SK-N-MC (cell line): ENCODE results near the gene SPATA2.

ENCODE experiments used
- DNase-seq: peaks from one replicate; pipeline ENCODE4 v3.0.0-alpha.2; 2011; ENCODE audit warnings: low read depth, low spot score
- H3K27ac ChIP-seq: fragments of 200-600 bp; sonication (generic); 2 replicates; pipeline ENCODE4 v1.5.1; 2016; ENCODE audit warnings: mixed run types
- H3K36me3 ChIP-seq: fragments of 200-600 bp; sonication (generic); 2 replicates; pipeline ENCODE4 v1.6.1; 2017; ENCODE audit warnings: antibody characterized with exemption, low read length, mixed read lengths; ENCODE audit not compliant: insufficient read depth
- H3K4me3 ChIP-seq: fragments of 200-600 bp; sonication (generic); 2 replicates; pipeline ENCODE4 v1.5.1; 2016
- H3K9ac ChIP-seq: fragments of 200-600 bp; sonication (generic); 2 replicates; pipeline ENCODE4 v1.8.0; 2017; ENCODE audit warnings: mixed run types, mixed read lengths; ENCODE audit not compliant: insufficient read length
- H3K9me3 ChIP-seq: fragments of 200-600 bp; sonication (generic); 2 replicates; pipeline ENCODE4 v1.6.1; 2017; ENCODE audit warnings: low read depth, mild to moderate bottlenecking, antibody characterized with exemption, low read length, moderate library complexity, mixed read lengths
- EZH2 ChIP-seq: fragments of 200-600 bp; sonication (generic); IDR thresholded peaks from one replicate; pipeline ENCODE4 v1.6.1; 2017; ENCODE audit warnings: antibody characterized with exemption
- FOXP2 ChIP-seq: optimal IDR thresholded peaks from 2 replicates; pipeline ENCODE3; 2011; ENCODE audit warnings: mild to moderate bottlenecking, moderate library complexity; ENCODE audit not compliant: insufficient read depth; ENCODE audit errors: extremely low read length, control extremely low read depth
- POLR2AphosphoS5 ChIP-seq: IDR thresholded peaks from 2 replicates; pipeline ENCODE4 v1.6.1; 2012; ENCODE audit warnings: mild to moderate bottlenecking, low read depth, low read length, borderline replicate concordance

SPATA2 gene

DNA sequence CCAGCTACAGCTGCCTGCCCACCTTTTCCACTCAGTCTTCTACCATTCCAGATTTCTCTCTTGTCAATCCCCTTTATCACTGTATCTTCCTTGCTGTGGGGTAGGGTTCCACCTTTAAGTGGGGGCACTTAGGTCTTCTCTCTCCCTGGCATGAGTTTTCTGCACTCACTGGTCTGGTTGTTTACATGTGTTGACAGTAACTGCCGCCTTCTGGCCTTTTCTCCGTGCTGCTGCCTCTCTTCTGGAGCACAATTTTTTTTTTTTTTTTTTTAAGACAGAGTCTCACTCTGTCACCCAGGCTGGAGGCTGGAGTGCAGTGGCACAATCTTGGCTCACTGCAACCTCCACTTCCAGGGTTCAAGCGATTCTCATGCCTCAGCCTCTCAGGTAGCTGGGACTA, 32.8 kb upstream of the SPATA2 start:
- H3K36me3 ChIP-seq: peaks cover 89% of the 10 kb centered on the region
- no peak for DNase-seq

DNA sequence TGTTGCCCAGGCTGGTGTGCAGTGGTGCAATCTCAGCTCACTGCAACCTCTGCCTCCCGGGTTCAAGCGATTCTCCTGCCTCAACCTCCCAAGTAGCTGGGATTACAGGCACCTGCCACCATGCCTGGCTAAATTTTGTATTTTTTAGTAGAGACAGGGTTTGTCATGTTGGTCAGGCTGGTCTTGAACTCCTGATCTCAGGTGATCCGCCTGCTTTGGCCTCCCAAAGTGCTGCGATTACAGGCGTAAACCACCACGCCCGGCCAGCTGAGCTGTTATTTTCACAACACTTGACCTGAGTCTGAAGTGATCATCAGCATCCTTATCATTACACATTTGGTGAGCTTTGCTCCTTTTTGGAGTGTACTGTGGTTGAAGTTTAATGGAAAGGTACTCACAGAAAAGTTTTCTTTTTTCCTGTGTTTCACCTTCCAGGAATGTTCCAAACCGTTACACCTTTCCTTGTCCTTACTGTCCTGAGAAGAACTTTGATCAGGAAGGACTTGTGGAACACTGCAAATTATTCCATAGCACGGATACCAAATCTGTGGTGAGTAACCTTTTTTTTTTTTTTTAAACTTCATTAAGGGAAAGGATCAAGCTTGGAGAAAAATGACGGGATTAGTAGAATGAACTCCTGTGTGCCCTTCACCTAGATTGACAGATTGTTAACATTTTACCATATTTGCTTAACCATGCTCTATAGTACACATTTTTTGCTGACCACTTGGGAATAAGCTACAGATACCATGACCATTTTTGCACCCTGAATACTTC, 30.6 kb upstream of the SPATA2 start:
- Histone ChIP-seq H3K9ac (no peak overlapping the region), H3K36me3 (peaks cover 88% of the 10 kb centered on the region), H3K4me3 (no peak overlapping the region), H3K27ac (no peak overlapping the region), H3K9me3 (no peaks in the 10 kb centered on the region)
- TF ChIP-seq POLR2AphosphoS5: no peak
- no peak for TF ChIP-seq EZH2
- TF ChIP-seq FOXP2: no peak
- DNase-seq: no peak

More for the DNA sequence above, 32.8 kb upstream of the SPATA2 start:
- Histone ChIP-seq H3K27ac (no peak overlapping the region), H3K9me3 (no peaks in the 10 kb centered on the region), H3K9ac (no peak overlapping the region), H3K4me3 (no peak overlapping the region)
- no peak for TF ChIP-seq EZH2
- TF ChIP-seq POLR2AphosphoS5: no peak
- TF ChIP-seq FOXP2: no peak

DNA sequence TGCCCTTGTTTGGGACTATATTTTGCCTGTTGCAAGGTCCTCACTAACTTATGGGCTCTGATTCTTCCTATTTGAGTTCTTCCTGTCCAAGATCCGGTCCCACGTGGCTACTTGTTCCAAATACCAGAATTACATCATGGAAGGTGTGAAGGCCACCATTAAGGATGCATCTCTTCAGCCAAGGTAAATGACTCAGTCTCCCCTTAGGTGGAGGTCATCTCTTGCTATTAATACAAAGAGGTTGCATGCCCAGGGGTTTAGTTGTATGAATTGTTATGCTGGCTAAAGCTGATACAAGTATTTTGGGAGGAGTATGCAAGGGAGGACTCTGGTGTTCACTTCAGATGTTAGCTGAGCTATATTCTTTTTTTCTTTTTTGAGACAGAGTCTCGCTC, 30.0 kb upstream of the SPATA2 start:
- no peak for DNase-seq
- H3K4me3 ChIP-seq: no peak overlapping the region
- no peak overlapping the region for H3K27ac ChIP-seq
- no peak overlapping the region for H3K9ac ChIP-seq
- no peaks in the 10 kb centered on the region for H3K9me3 ChIP-seq
- H3K36me3 ChIP-seq: peaks cover 83% of the 10 kb centered on the region
- TF ChIP-seq FOXP2: no peak
- no peak for TF ChIP-seq EZH2
- TF ChIP-seq POLR2AphosphoS5: no peak

DNA sequence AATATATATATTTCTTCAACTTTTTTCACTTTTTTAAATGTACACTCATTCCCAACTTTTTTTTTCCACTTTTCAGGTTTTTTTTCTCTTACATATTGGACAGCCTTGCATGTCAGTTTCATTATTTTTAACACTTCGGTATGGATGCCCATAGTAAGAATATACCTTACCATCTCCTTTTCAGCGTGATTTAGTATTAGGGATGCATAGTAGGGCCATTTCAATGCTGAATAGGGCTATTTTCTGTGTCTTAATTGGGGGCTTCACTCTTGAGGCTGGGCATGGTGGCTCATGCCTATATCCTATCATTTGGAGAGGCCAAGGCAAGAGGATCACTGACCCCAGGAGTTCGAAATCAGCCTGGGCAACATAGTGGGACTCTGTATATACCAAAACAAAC, 27.6 kb upstream of the SPATA2 start:
- Histone ChIP-seq H3K27ac (no peak overlapping the region), H3K4me3 (no peak overlapping the region), H3K9me3 (no peaks in the 10 kb centered on the region), H3K36me3 (peaks cover 74% of the 10 kb centered on the region), H3K9ac (no peak overlapping the region)
- DNase-seq: no peak
- TF ChIP-seq POLR2AphosphoS5 (no peak), FOXP2 (no peak), EZH2 (no peak)

DNA sequence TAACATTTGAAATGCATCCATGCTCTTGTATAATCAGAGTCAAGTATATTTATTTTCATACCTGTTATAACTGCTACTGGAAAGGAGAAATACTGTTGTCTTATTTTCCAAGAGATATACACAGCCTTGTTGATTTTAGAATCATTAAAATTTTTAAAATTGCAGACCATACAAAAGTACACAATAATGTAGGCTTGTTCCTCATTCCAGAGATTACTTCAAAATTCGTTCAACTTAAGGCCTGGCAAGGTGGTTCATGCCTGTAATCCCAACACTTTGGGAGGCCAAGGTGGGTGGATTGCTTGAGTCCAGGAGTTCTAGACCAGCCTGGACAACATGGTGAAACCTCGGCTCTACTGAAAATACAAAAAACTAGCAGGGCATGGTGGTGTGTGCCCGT, 27.0 kb upstream of the SPATA2 start:
- Histone ChIP-seq H3K36me3 (peaks cover 70% of the 10 kb centered on the region), H3K9ac (no peak overlapping the region), H3K27ac (no peak overlapping the region), H3K9me3 (no peaks in the 10 kb centered on the region), H3K4me3 (no peak overlapping the region)
- DNase-seq: no peak
- TF ChIP-seq POLR2AphosphoS5 (no peak), FOXP2 (no peak), EZH2 (no peak)

DNA sequence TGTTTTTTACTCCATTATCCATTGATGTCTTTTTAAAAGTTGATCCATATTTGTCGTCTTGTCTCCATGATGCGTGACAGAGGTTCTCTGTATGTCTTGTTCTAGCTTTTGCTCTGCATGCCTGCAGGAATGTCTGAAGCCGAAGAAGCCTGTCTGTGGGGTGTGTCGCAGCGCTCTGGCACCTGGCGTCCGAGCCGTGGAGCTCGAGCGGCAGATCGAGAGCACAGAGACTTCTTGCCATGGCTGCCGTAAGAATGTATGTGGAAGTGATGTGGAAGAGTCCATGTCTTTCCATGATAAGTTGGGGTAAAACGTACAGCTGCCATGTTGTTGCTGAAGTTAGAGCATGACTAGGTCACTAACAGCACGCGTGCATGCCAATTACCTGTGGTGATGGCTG, 26.1 kb upstream of the SPATA2 start:
- Histone ChIP-seq H3K9me3 (no peaks in the 10 kb centered on the region), H3K4me3 (no peak overlapping the region), H3K9ac (no peak overlapping the region), H3K27ac (no peak overlapping the region), H3K36me3 (peaks cover 62% of the 10 kb centered on the region)
- TF ChIP-seq POLR2AphosphoS5: no peak
- no peak for TF ChIP-seq FOXP2
- TF ChIP-seq EZH2: no peak
- no peak for DNase-seq

DNA sequence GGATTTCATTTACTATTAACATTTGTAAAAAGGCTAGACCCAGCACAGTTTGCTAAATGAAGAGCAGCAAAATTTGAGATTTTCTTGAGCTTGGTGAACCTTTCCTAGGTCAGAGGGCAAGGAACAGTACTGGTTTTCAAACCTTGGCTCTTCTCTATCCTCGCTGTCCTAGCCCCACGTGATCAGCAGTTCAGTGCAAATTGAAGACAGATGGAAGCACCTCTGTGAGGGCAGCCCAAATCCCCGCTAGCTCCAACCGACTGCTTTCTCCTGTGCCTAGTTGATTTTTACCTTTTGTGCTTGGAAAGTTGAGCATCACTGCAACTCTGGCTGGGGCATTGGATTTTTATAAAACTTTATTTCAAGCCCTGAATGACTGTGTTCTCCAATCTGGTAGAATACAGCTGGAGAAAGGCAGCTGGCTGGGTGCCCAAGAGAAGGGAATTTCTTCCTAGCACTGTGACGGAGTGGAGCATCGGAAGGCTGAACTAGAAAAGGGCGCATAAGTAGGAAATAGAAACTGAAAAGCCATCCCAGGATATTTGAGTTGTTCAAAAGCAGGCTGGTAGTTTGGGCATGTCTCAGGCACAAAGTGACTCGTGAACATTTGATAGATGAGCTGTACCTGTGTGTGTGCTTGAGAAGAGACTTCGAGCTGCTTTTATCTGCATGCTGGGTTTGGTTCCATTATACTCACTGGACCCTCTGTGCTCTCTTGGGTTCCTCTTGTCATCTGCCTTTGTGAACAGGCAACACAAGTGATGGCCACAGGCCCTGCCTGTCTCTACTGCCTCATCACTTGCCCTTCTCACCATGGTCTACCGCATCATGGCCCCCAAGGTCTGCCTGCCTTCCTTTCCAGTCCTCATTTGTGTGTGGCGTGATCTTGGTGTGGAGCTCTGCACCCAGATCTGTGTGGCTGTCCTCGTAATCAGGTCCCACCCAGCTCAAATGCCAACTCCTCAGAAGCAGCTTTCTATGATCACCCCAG, 23.1 kb upstream of the SPATA2 start:
- TF ChIP-seq FOXP2: no peak
- TF ChIP-seq EZH2: no peak
- no peak for TF ChIP-seq POLR2AphosphoS5
- peak overlapping the region; percentile 94 for H3K9ac ChIP-seq
- peak overlapping the region; percentile 82 for H3K4me3 ChIP-seq
- peak overlapping the region; percentile 32; the same call in 1 of the 2 replicates for H3K27ac ChIP-seq
- DNase-seq: no peak
- no peaks in the 10 kb centered on the region for H3K9me3 ChIP-seq
- peaks cover 36% of the 10 kb centered on the region for H3K36me3 ChIP-seq
